CD4-positive, alpha-beta T cell (primary cell): Measurements from ENCODE around the gene POLR3G. TPM values are rescaled to one million over a fixed set of nuclear protein-coding genes. Genes with fewer than 3 reads are reported as not detected.

Experiments used
- ATAC-seq: fragments of 200-7000 bp; cut with Tn5 transposase; one replicate; pipeline ENCODE4 v1.10.0; 2022; ENCODE audit warnings: mild to moderate bottlenecking; ENCODE audit not compliant: poor library complexity
- CTCF ChIA-PET: fragments of 350-600 bp; sonication (Branson Sonifier 250); formaldehyde crosslinking; loops from one replicate; lab custom pipeline; 2021; ENCODE audit warnings: antibody characterized with exemption, inconsistent platforms; lab: Charles Lee
- POLR2A ChIA-PET: fragments of 350-600 bp; sonication (Branson Sonifier 250); formaldehyde crosslinking; loops from one replicate; lab custom pipeline; 2021; ENCODE audit warnings: antibody characterized with exemption, inconsistent platforms; lab: Charles Lee
- DNase-seq, 14 experiments: peaks; one replicate each; pipeline ENCODE4 v3.0.0-alpha.2; 2013 to 2020; ENCODE audit warnings: mixed read lengths in 2 of 14
- H3K27ac ChIP-seq, 2 donors: one replicate each; pipeline versions ENCODE4 v1.5.1 to v1.7.0; 2013; ENCODE audit warnings: low read length in 2 of 2, low read depth in 1 of 2, mild to moderate bottlenecking in 1 of 2
- H3K27me3 ChIP-seq, 2 experiments: 1 replicate in 1 of 2; 2 replicates in 1 of 2; pipeline versions ENCODE4 v1.6.1 to v1.7.0; 2013; ENCODE audit warnings: low read length in 2 of 2, control low read depth in 1 of 2, mild to moderate bottlenecking in 1 of 2, moderate library complexity in 1 of 2; ENCODE audit not compliant: insufficient read depth in 2 of 2, control insufficient read depth in 1 of 2
- H3K36me3 ChIP-seq: one replicate; pipeline ENCODE4 v1.6.1; 2013; ENCODE audit warnings: low read length, control low read depth; ENCODE audit not compliant: insufficient read depth
- H3K4me1 ChIP-seq: one replicate; pipeline ENCODE4 v1.6.1; 2013; ENCODE audit warnings: low read length, control low read depth; ENCODE audit not compliant: insufficient read depth
- H3K4me3 ChIP-seq: one replicate; pipeline ENCODE4 v1.5.1; 2013; ENCODE audit warnings: mild to moderate bottlenecking, low read length, moderate library complexity
- H3K9me3 ChIP-seq, 2 experiments: 1 replicate in 1 of 2; 2 replicates in 1 of 2; pipeline versions ENCODE4 v1.6.1 to v1.7.0; 2013; ENCODE audit warnings: low read length in 2 of 2, mild to moderate bottlenecking in 2 of 2, control low read depth in 1 of 2, moderate library complexity in 1 of 2; ENCODE audit not compliant: control insufficient read depth in 1 of 2, insufficient read depth in 1 of 2
- H3K27ac Mint-ChIP-seq: one replicate; pipeline ENCODE4 v1.8.0; 2020; ENCODE audit warnings: mixed read lengths
- H3K27me3 Mint-ChIP-seq: one replicate; pipeline ENCODE4 v1.8.0; 2021; ENCODE audit warnings: mixed read lengths
- H3K36me3 Mint-ChIP-seq: one replicate; pipeline ENCODE4 v1.8.0; 2021; ENCODE audit warnings: low read depth, mixed read lengths
- H3K4me1 Mint-ChIP-seq: one replicate; pipeline ENCODE4 v1.8.0; 2021; ENCODE audit warnings: low read depth, mixed read lengths
- H3K4me3 Mint-ChIP-seq: one replicate; pipeline ENCODE4 v1.8.0; 2020; ENCODE audit warnings: mild to moderate bottlenecking, mixed read lengths
- H3K9me3 Mint-ChIP-seq: one replicate; pipeline ENCODE4 v1.8.0; 2020; ENCODE audit warnings: mixed read lengths
- CTCF ChIP-seq: fragments of 200-600 bp; IDR thresholded peaks from one replicate; pipeline ENCODE4 v1.8.0; 2022; ENCODE audit warnings: antibody characterized with exemption, mild to moderate bottlenecking
- intact Hi-C, 2 experiments: fragments of 100-400 bp; cut with DNase I in 1 of 2; cut with micrococcal nuclease in 1 of 2; formaldehyde crosslinking; loops; one replicate each; pipeline versions ENCODE4 v1.15.1 to v1.9.0; 2023 to 2025; cut with DNase I, micrococcal nuclease
- total RNA-seq, 174 experiments: library from RNA in 2 of 174; stranded (reverse) in 2 of 174; gene quantifications; one replicate each; pipeline ENCODE4 v1.2.3 and lab custom pipeline; 2021 to 2026

The POLR3G gene
- total RNA-seq, 2 experiments from 2014 or later = 0.80 to 2.3 TPM

GRCh38 chr5:90529939-90530677 lies 55.4 kb downstream of the POLR3G start:
- Histone ChIP-seq H3K4me3 (peak overlapping the region; percentile 95), H3K9me3 (no peaks in the 10 kb centered on the region), H3K27me3 (peaks cover 7 to 23% of the 10 kb centered on the region in 2 experiments), H3K27ac (peak overlapping the region; percentile 80 to 95), H3K4me1 (peaks cover 12% of the 10 kb centered on the region), H3K36me3 (peaks cover 2% of the 10 kb centered on the region)
- Mint-ChIP-seq H3K36me3 (peaks cover 30% of the 10 kb centered on the region), H3K4me1 (peaks cover 33% of the 10 kb centered on the region), H3K27ac (peak overlapping the region; percentile 93), H3K4me3 (peak overlapping the region; percentile 99), H3K9me3 (no peaks in the 10 kb centered on the region), H3K27me3 (peaks cover 29% of the 10 kb centered on the region)
- peak; percentile 74 for TF ChIP-seq CTCF
- intact Hi-C loops = loop anchor here (1.0 to 5.0 kb wide), 10 partner anchors 55 to 1803 kb away; partner anchors contain the start of genes ARRDC3 (in 2 of the 2), CETN3 (in 1 of the 2), MBLAC2 (in 1 of the 2) and POLR3G (in 1 of the 2)
- DNase-seq (peak in 10 of 14 experiments; percentile 36 to 77 (median 44)), ATAC-seq (peak; percentile 60)
- POLR2A ChIA-PET = interaction anchor here (0.7 to 3.7 kb wide), 8 partner anchors 55 to 855 kb away, joined by 3 to 57 read pairs (median 12); partner anchors contain the start of genes ARRDC3, CETN3, MBLAC2 and POLR3G
- CTCF ChIA-PET = interaction anchor here (0.8 to 2.3 kb wide), 6 partner anchors 40 to 1801 kb away, joined by 3 to 10 read pairs (median 4); partner anchors contain the start of genes CETN3, MBLAC2 and POLR3G

GRCh38 chr5:90530736-90531487 lies 56.2 kb downstream of the POLR3G start:
- peak overlapping the region; percentile 93 for H3K27ac Mint-ChIP-seq
- intact Hi-C loops = loop anchor here (1.0 to 5.0 kb wide), 5 partner anchors 90 to 1804 kb away; no protein-coding TSS in a partner anchor
- ChIA-PET CTCF (interaction anchor here (1.0 to 2.3 kb wide), 4 partner anchors 56 to 1801 kb away, joined by 3 to 10 read pairs (median 6); partner anchors contain the start of genes CETN3, MBLAC2 and POLR3G), POLR2A (interaction anchor here (1.5 to 3.7 kb wide), 5 partner anchors 56 to 850 kb away, joined by 3 to 57 read pairs (median 17); partner anchors contain the start of genes CETN3, MBLAC2 and POLR3G)
- H3K27me3 Mint-ChIP-seq = peaks cover 36% of the 10 kb centered on the region
- H3K4me3 Mint-ChIP-seq = peak overlapping the region; percentile 99
- Histone ChIP-seq H3K9me3 (no peaks in the 10 kb centered on the region), H3K27me3 (peaks cover 11 to 26% of the 10 kb centered on the region in 2 experiments), H3K4me1 (peaks cover 12% of the 10 kb centered on the region), H3K36me3 (no peaks in the 10 kb centered on the region), H3K4me3 (no peak overlapping the region), H3K27ac (peak overlapping the region in 1 of 2 donors; percentile 95)
- peaks cover 23% of the 10 kb centered on the region for H3K36me3 Mint-ChIP-seq
- H3K4me1 Mint-ChIP-seq = peaks cover 32% of the 10 kb centered on the region
- ATAC-seq (no peak), DNase-seq (peak in 1 of 14 experiments; percentile 3)
- no peak for TF ChIP-seq CTCF
- no peaks in the 10 kb centered on the region for H3K9me3 Mint-ChIP-seq

- Mint-ChIP-seq H3K36me3 (peaks cover 9% of the 10 kb centered on the region), H3K4me3 (no peak overlapping the region), H3K4me1 (peaks cover 3% of the 10 kb centered on the region), H3K27ac (no peak overlapping the region), H3K27me3 (peaks cover 51% of the 10 kb centered on the region), H3K9me3 (no peaks in the 10 kb centered on the region)
- CTCF ChIA-PET = no interaction called here
- peaks cover 11 to 26% of the 10 kb centered on the region in 2 experiments for H3K27me3 ChIP-seq
- peaks cover 7% of the 10 kb centered on the region for H3K4me1 ChIP-seq
- no peak for DNase-seq
- no peaks in the 10 kb centered on the region for H3K36me3 ChIP-seq
- TF ChIP-seq CTCF = no peak
- ATAC-seq = no peak
- H3K9me3 ChIP-seq = no peaks in the 10 kb centered on the region
- POLR2A ChIA-PET = no interaction called here
- no peak overlapping the region for H3K27ac ChIP-seq
- intact Hi-C loops = loop anchor here (5.0 kb wide), 3 partner anchors 249 to 1806 kb away; no protein-coding TSS in a partner anchor
- no peak overlapping the region for H3K4me3 ChIP-seq
Measured at GRCh38 chr5:90533794-90534193, 59.1 kb downstream of the POLR3G start.
